ENCODE data around the gene MFNG.

Gene MFNG

DNA sequence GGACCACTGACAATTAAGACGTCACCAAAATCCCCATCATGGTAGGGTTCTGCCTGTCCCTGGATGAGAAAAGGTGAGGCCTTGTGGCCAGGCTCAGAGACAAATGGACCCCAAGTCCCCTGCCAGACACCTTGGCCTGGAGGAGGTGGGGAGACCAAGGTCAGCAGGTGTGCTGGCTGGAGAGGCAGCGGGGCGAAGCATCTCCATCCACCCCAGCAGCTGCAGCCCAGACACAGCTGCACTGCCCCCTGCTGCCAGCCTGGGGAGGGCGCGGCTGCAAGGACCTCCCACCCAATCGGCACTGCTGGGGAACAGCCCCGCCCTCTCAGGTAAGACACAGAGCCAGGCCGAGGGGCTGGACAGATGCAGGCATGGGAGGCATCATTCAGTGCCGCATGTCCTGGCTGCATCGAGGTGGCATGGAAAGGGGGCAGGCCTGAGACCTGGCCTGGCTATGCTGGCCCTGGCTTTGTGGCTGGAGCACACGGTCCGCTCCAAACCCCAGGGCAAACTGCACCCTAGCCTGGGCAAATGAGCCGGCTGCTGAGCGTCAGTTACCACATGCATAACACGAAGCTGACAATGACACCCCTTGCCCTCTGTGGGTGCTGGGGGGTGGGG, 12.2 kb upstream of the MFNG start (continued):
- no peak for TF ChIP-seq FEZF1 (tag by site-specific recombination; IDR thresholded peaks at IDR 0.05)
- no peak for TF ChIP-seq ZNF777 (tag by site-specific recombination; IDR thresholded peaks at IDR 0.05; ENCODE audit: borderline replicate concordance)
- TF ChIP-seq KLF10 (tag by site-specific recombination; IDR thresholded peaks at IDR 0.05), result peak; percentile 55; the same call in 1 of the 2 replicates
- TF ChIP-seq ZNF664 (tag by site-specific recombination; IDR thresholded peaks at IDR 0.05), result no peak
- no peak for TF ChIP-seq GLI4 (tag by site-specific recombination; IDR thresholded peaks at IDR 0.05)
- no peak for TF ChIP-seq ZBTB20 (tag by site-specific recombination; IDR thresholded peaks at IDR 0.05)
- TF ChIP-seq, protein P1, sequence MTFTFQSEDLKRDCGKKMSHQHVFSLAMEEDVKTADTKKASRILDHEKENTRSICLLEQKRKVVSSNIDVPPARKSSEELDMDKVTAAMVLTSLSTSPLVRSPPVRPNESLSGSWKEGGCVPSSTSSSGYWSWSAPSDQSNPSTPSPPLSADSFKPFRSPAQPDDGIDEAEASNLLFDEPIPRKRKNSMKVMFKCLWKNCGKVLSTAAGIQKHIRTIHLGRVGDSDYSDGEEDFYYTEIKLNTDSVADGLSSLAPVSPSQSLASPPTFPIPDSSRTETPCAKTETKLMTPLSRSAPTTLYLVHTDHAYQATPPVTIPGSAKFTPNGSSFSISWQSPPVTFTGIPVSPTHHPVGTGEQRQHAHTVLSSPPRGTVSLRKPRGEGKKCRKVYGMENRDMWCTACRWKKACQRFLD (tag by site-specific recombination; IDR thresholded peaks at IDR 0.05), result no peak
- TF ChIP-seq RBAK (tag by site-specific recombination; IDR thresholded peaks at IDR 0.05), result no peak
- no peak for TF ChIP-seq TRIM28 (IDR thresholded peaks at IDR 0.05; ENCODE audit: borderline replicate concordance, low read length)
- TF ChIP-seq ZNF776 (tag by site-specific recombination; IDR thresholded peaks at IDR 0.05; ENCODE audit: borderline replicate concordance), result no peak
- TF ChIP-seq ZNF473 (tag by site-specific recombination; IDR thresholded peaks at IDR 0.05), result no peak
- TF ChIP-seq, protein P2, sequence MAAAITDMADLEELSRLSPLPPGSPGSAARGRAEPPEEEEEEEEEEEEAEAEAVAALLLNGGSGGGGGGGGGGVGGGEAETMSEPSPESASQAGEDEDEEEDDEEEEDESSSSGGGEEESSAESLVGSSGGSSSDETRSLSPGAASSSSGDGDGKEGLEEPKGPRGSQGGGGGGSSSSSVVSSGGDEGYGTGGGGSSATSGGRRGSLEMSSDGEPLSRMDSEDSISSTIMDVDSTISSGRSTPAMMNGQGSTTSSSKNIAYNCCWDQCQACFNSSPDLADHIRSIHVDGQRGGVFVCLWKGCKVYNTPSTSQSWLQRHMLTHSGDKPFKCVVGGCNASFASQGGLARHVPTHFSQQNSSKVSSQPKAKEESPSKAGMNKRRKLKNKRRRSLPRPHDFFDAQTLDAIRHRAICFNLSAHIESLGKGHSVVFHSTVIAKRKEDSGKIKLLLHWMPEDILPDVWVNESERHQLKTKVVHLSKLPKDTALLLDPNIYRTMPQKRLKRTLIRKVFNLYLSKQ (tag by site-specific recombination; IDR thresholded peaks at IDR 0.05; ENCODE audit: borderline replicate concordance), result no peak
- no peak for TF ChIP-seq ZNF561 (tag by site-specific recombination; IDR thresholded peaks at IDR 0.05; ENCODE audit: borderline replicate concordance)
- TF ChIP-seq, protein P3, sequence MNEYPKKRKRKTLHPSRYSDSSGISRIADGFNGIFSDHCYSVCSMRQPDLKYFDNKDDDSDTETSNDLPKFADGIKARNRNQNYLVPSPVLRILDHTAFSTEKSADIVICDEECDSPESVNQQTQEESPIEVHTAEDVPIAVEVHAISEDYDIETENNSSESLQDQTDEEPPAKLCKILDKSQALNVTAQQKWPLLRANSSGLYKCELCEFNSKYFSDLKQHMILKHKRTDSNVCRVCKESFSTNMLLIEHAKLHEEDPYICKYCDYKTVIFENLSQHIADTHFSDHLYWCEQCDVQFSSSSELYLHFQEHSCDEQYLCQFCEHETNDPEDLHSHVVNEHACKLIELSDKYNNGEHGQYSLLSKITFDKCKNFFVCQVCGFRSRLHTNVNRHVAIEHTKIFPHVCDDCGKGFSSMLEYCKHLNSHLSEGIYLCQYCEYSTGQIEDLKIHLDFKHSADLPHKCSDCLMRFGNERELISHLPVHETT (tag by site-specific recombination; IDR thresholded peaks at IDR 0.05), result no peak
- TF ChIP-seq, protein P4, sequence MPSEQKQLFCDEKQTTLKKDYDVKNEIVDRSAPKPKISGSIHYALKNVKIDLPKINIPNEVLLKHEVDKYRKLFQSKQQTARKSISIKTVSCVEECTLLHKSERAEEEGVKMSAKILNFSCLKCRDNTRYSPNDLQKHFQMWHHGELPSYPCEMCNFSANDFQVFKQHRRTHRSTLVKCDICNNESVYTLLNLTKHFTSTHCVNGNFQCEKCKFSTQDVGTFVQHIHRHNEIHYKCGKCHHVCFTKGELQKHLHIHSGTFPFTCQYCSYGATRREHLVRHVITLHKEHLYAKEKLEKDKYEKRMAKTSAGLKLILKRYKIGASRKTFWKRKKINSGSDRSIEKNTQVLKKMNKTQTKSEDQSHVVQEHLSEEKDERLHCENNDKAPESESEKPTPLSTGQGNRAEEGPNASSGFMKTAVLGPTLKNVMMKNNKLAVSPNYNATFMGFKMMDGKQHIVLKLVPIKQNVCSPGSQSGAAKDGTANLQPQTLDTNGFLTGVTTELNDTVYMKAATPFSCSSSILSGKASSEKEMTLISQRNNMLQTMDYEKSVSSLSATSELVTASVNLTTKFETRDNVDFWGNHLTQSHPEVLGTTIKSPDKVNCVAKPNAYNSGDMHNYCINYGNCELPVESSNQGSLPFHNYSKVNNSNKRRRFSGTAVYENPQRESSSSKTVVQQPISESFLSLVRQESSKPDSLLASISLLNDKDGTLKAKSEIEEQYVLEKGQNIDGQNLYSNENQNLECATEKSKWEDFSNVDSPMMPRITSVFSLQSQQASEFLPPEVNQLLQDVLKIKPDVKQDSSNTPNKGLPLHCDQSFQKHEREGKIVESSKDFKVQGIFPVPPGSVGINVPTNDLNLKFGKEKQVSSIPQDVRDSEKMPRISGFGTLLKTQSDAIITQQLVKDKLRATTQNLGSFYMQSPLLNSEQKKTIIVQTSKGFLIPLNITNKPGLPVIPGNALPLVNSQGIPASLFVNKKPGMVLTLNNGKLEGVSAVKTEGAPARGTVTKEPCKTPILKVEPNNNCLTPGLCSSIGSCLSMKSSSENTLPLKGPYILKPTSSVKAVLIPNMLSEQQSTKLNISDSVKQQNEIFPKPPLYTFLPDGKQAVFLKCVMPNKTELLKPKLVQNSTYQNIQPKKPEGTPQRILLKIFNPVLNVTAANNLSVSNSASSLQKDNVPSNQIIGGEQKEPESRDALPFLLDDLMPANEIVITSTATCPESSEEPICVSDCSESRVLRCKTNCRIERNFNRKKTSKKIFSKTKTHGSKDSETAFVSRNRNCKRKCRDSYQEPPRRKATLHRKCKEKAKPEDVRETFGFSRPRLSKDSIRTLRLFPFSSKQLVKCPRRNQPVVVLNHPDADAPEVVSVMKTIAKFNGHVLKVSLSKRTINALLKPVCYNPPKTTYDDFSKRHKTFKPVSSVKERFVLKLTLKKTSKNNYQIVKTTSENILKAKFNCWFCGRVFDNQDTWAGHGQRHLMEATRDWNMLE (tag by site-specific recombination; conservative IDR thresholded peaks at IDR 0.05; ENCODE audit: low read depth), result no peak
- TF ChIP-seq, protein P5, sequence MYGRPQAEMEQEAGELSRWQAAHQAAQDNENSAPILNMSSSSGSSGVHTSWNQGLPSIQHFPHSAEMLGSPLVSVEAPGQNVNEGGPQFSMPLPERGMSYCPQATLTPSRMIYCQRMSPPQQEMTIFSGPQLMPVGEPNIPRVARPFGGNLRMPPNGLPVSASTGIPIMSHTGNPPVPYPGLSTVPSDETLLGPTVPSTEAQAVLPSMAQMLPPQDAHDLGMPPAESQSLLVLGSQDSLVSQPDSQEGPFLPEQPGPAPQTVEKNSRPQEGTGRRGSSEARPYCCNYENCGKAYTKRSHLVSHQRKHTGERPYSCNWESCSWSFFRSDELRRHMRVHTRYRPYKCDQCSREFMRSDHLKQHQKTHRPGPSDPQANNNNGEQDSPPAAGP (tag by site-specific recombination; IDR thresholded peaks at IDR 0.05), result peak; percentile 74
- TF ChIP-seq, protein P6, sequence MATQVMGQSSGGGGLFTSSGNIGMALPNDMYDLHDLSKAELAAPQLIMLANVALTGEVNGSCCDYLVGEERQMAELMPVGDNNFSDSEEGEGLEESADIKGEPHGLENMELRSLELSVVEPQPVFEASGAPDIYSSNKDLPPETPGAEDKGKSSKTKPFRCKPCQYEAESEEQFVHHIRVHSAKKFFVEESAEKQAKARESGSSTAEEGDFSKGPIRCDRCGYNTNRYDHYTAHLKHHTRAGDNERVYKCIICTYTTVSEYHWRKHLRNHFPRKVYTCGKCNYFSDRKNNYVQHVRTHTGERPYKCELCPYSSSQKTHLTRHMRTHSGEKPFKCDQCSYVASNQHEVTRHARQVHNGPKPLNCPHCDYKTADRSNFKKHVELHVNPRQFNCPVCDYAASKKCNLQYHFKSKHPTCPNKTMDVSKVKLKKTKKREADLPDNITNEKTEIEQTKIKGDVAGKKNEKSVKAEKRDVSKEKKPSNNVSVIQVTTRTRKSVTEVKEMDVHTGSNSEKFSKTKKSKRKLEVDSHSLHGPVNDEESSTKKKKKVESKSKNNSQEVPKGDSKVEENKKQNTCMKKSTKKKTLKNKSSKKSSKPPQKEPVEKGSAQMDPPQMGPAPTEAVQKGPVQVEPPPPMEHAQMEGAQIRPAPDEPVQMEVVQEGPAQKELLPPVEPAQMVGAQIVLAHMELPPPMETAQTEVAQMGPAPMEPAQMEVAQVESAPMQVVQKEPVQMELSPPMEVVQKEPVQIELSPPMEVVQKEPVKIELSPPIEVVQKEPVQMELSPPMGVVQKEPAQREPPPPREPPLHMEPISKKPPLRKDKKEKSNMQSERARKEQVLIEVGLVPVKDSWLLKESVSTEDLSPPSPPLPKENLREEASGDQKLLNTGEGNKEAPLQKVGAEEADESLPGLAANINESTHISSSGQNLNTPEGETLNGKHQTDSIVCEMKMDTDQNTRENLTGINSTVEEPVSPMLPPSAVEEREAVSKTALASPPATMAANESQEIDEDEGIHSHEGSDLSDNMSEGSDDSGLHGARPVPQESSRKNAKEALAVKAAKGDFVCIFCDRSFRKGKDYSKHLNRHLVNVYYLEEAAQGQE (tag by site-specific recombination; IDR thresholded peaks at IDR 0.05), result no peak
- no peak for TF ChIP-seq ZNF350 (tag by site-specific recombination; IDR thresholded peaks at IDR 0.05)
- no peak for TF ChIP-seq ZBTB21 (tag by site-specific recombination; IDR thresholded peaks at IDR 0.05)
- TF ChIP-seq, protein P7, sequence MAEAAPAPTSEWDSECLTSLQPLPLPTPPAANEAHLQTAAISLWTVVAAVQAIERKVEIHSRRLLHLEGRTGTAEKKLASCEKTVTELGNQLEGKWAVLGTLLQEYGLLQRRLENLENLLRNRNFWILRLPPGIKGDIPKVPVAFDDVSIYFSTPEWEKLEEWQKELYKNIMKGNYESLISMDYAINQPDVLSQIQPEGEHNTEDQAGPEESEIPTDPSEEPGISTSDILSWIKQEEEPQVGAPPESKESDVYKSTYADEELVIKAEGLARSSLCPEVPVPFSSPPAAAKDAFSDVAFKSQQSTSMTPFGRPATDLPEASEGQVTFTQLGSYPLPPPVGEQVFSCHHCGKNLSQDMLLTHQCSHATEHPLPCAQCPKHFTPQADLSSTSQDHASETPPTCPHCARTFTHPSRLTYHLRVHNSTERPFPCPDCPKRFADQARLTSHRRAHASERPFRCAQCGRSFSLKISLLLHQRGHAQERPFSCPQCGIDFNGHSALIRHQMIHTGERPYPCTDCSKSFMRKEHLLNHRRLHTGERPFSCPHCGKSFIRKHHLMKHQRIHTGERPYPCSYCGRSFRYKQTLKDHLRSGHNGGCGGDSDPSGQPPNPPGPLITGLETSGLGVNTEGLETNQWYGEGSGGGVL (tag by site-specific recombination; IDR thresholded peaks at IDR 0.05), result no peak
- no peak for TF ChIP-seq ZNF560 (tag by site-specific recombination; IDR thresholded peaks at IDR 0.05; ENCODE audit: borderline replicate concordance)
- TF ChIP-seq ZNF548 (tag by site-specific recombination; IDR thresholded peaks at IDR 0.05), result no peak
- TF ChIP-seq ZXDB (tag by site-specific recombination; IDR thresholded peaks at IDR 0.05), result no peak
- no peak for TF ChIP-seq ZNF140 (tag by site-specific recombination; IDR thresholded peaks at IDR 0.05)
- no peak for TF ChIP-seq ZNF544 (tag by site-specific recombination; IDR thresholded peaks at IDR 0.05)
